Renal pelvis (tissue), 12 donors: ENCODE results near the gene EIF1AD. TPM values are rescaled to one million over a fixed set of nuclear protein-coding genes. Genes with fewer than 3 reads are reported as not detected.

Source experiments
- DNase-seq: peaks from one replicate; pipeline ENCODE4 v3.0.0-alpha.2; 2013
- long read RNA-seq, 16 experiments: transcript quantifications; one replicate each; lab custom pipeline, GENCODE V29; 2026
- polyA plus RNA-seq, 3 donors: library from polyadenylated mRNA; unstranded; fragments of 120-200 nt; gene quantifications; one replicate each; pipeline ENCODE4 v1.2.1, GENCODE V29; 2013; ENCODE audit not compliant: insufficient read length in 3 of 3

The EIF1AD gene, protein sequence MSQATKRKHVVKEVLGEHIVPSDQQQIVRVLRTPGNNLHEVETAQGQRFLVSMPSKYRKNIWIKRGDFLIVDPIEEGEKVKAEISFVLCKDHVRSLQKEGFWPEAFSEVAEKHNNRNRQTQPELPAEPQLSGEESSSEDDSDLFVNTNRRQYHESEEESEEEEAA
- polyA plus RNA-seq: 10 to 100 TPM; 27.9 to 29.9 (median 28.2) TPM
- long read RNA-seq, donor 1, partial matches to known transcripts: 0 of 4 reads
- long read RNA-seq, donor 1, other reads (novel, unspliced or antisense): 0 of 4 reads
- long read RNA-seq, donor 2, partial matches to known transcripts: 0 of 4 reads
- long read RNA-seq, donor 2, other reads (novel, unspliced or antisense): 0 of 4 reads
- long read RNA-seq, donor 3, partial matches to known transcripts: 0 of 2 reads
- long read RNA-seq, donor 3, other reads (novel, unspliced or antisense): 0 of 2 reads
- long read RNA-seq, donor 4, partial matches to known transcripts: 0 of 1 reads
- long read RNA-seq, donor 4, other reads (novel, unspliced or antisense): 0 of 1 reads
- long read RNA-seq, donor 5, partial matches to known transcripts: 0 of 2 reads
- long read RNA-seq, donor 5, other reads (novel, unspliced or antisense): 0 of 2 reads
- long read RNA-seq, donor 6, partial matches to known transcripts: 0 of 7 reads
- long read RNA-seq, donor 6, other reads (novel, unspliced or antisense): 0 of 7 reads
- long read RNA-seq, donor 7, transcript EIF1AD-206 (6 exons, 889 nt): major isoform, 5 of 7 reads
- long read RNA-seq, donor 7, partial matches to known transcripts: 0 of 7 reads
- long read RNA-seq, donor 7, other reads (novel, unspliced or antisense): 0 of 7 reads
- long read RNA-seq, donor 8, partial matches to known transcripts: 0 of 2 reads
- long read RNA-seq, donor 8, other reads (novel, unspliced or antisense): 0 of 2 reads
- long read RNA-seq, donor 9, partial matches to known transcripts: 0 of 5 reads
- long read RNA-seq, donor 9, other reads (novel, unspliced or antisense): 0 of 5 reads
- long read RNA-seq, donor 10, partial matches to known transcripts: 0 of 3 reads
- long read RNA-seq, donor 10, other reads (novel, unspliced or antisense): 0 of 3 reads
- long read RNA-seq, donor 11, partial matches to known transcripts: 0 of 3 reads
- long read RNA-seq, donor 11, other reads (novel, unspliced or antisense): 0 of 3 reads
- long read RNA-seq, donor 12, partial matches to known transcripts: 204 of 276 reads
- long read RNA-seq, donor 12, other reads (novel, unspliced or antisense): 70 of 276 reads
- long read RNA-seq, donor 13, partial matches to known transcripts: 0 of 1 reads
- long read RNA-seq, donor 13, other reads (novel, unspliced or antisense): 0 of 1 reads
- long read RNA-seq, donor 14: 0 reads
- long read RNA-seq, donor 15, partial matches to known transcripts: 0 of 8 reads
- long read RNA-seq, donor 15, other reads (novel, unspliced or antisense): 0 of 8 reads
- long read RNA-seq, donor 16, transcript EIF1AD-206 (6 exons, 889 nt): major isoform, 6 of 10 reads
- long read RNA-seq, donor 16, partial matches to known transcripts: 0 of 10 reads
- long read RNA-seq, donor 16, other reads (novel, unspliced or antisense): 0 of 10 reads

DNA sequence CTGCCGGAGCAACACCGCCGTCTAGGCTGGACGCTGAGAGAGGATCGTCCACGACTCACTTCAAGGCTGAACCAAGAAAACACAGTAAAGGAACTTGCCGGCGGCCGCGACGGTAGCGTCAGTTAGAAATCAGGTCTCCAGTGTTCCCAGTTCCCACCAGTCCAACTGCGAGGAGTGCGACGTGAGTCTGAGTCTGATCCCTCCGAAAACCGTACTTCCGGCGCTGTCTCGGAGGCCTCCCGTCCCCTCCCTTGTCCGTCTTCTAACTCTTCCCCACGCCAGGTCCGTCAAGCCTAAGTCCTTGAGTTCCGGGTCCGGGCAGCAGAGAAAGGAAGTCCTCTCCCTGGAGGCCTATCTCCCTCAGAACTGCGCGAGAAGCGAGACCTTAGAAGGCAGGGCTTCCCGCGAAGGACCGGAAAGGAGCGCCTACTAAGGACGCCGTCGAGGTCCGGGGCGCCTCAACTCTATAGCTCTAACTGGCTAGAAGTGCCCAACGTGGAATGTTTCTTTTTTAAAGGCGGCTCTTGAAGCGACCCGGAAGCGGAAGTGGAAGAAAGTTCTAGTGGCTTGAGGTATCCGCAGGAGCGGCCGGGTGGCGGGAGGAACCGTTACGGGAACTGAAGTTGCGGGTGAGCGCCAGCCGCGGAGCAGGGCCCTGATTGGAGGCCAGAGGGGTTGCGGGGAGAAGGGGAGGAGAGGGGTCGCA, at the start of gene EIF1AD, which contains the start of gene BANF1:
TSS of gene EIF1AD (minus strand) at position 216 of the 706 bp plus-strand sequence. CDS start 1,768 bp downstream, outside the sequence.
TSS of gene BANF1 (plus strand) at position 562 of the 706 bp plus-strand sequence. CDS start 748 bp downstream, outside the sequence.
- peak; percentile 98 for DNase-seq

DNA sequence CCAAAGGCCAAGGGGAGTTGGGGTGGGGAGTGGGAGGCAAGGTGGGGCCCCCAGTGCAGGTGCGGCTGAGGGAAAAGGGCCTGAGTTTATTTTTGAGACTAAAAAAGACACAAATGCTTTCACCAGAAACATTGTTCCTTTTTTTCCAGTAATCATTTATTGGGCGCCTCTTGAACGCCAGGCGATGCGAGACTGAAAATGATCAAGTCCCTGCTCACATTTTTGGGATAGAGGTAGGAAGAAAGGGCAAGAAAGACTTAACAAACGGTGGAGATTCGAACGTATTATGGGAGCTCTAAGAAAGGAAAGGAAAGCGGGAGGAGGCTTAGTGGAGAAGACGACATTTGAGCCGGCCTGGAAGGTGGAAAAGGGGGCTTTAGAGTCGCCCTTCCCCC, 49.4 kb upstream of the EIF1AD start:
- DNase-seq: no peak

DNA sequence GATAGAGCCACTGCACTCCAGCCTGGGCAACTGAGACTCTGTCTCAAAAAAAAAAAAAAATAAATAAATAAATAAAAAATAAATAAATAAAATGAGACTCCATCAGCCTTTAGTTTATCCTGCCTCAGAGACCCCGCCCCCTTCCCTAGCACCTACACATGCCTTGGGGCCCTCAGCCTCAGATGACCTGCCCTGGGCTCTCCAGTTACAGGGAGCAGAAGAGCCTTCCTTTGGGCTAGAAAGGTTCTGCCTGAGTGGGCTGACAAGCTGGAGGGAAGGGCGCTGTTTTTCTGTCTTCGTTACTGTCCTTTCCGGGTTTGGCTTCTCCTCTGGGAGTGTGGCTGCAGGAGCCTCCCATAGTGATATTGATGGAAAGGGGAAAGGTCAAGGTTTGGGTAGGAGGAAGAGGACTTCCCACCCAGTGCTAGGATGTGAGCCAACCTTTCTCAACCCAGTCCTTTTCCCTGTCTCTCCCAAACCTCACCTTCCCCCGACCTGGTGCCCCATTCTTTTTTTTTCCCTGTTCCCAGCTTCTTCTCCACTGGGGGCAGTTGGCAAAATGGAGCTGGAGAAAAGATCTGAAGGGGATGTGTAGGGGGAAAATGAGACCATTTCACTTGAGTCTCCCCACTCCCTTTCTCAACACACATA, 48.7 kb upstream of the EIF1AD start:
- DNase-seq: peak; percentile 21

DNA sequence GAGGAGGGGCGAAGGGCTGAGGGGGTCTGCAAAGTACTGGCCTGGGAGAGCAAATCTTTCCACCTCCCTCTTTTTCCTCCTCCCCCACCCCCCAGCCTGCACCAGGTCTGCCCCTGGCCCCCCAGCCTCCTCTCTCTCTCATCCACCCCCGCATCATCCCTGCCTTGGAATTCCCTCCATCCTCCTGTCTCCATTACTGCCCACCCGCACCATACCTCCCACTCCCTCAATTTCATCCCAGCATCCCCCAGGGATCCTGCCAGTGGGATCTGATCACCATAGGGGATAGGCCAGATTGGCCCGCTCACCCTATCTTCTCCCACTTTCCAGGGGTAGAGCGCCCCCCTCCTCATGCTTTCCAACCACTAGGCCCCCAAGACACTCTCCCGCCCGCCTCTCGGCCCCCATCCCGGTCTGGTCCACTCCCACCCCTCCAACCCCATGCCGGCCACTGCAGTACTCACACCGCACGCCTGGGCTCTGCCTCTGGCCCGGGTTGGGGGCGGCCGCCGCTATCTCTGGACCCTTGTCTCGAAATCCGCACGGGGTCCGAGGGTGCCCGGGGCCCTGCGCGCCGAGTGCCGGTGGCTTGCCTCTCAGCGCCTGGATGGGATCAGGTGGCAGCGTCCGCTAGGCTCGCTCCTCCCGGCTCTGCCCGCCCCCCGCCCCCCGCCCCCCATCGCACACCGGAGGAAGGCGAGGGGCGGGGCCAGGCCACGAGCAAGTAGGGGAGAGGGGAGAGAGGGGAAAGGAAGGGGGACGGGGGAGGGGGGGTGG, 46.8 kb upstream of the EIF1AD start, which contains the start of gene GAL3ST3:
TSS of gene GAL3ST3 (minus strand) at position 615 of the 777 bp plus-strand sequence. CDS start 3,746 bp downstream, outside the sequence.
- DNase-seq: peak; percentile 42

DNA sequence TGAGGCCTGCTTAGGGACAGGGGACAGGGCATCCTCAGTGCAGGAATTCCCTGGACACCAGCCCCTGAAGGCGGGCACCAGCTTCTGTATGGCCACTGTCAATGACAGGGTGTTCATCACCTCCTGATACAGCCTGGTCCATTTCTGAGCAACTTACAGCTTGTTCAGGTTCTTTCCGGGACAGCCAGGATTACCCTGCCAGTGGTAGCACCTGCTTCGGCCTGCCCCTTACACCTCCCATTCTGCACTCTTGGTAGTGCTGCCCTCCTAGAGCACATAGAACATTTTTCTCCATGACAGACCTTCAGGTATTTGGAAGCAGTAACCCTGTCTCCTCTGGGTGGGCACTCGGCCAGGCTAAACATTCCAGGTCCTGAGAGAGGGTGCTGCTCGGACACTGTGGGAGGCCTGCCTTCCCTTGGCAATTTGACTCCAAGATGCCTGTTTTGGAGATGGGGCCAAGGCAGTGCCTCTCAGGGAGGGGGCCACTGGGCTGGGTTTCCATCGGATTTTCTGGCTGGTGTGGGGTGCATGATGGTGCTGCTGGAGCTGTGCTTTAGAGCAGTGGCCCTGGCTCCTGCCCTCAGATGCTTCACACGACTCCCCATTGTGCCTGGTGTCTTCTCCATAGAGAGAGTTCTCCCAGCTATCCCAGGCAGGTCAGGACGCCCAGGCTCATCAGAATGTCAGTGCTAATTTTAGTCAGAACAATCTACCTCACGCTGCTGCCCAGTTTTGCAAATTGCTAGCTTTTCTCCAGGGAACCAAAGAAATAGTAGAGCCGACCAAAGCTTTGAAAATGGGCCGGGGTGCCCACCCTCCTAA, 45.8 kb upstream of the EIF1AD start:
- DNase-seq: peak; percentile 58

DNA sequence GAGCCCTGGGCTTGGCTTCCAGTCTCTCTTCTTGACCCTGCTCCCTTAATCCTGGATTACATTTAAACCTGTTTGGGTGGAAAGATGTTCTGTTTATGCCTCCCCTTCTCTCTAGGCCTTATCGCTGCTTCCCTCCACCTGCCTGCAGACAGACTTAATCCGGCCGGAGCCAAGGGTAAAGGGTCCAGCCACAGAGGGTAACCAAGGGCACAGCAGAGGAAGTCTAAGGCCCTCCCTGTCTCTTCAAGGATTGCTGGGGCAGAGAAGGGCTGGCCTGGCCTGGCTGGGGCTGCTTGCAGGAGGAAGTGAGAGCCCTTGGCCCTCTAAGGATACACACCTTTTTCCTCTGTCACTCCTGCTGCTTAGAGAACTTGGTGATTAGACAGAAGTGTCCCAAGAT, 44.9 kb upstream of the EIF1AD start:
- no peak for DNase-seq

DNA sequence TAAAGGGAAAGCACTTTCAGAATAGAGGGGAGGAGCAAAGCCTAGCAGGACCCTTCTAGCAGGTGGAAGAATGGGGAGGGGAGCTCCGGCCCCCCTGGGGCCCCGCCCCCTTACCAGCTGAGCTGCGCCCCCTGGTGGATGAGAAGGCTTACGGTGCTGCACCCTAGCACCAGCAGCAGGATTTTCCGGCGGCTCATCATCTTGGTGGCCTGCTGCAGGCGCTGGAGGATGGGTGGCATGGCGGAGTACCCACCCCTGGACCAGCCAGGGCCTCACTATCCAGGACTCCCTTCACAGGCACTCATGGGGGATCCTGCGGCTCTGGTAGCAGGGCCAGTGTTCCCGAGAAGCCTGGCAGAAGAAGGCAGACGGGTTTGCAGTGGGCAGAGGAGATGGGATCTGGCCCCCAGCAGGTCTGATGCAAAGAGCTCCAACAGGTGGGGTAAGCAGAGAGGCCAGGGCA, 43.3 kb upstream of the EIF1AD start:
- DNase-seq: peak; percentile 64

DNA sequence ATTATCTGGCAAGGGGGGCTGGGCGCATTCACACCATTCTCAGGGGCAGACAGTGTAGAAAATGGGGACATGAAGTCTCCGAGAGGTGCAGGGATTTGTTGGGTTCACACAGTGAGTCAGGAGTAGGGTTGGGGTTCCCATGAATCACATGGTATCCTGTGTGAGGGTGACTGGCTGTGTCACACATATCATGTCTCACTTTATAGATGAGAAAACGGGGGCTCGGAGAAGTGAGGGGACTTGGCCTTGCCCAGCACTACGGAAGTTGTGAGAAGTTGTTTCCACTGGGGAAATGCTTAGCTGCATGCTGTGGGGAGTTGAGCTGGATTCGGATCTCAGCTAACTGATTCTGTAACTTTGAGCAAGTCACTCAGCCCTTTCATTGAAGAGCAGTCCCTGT, 42.8 kb upstream of the EIF1AD start:
- DNase-seq: no peak

DNA sequence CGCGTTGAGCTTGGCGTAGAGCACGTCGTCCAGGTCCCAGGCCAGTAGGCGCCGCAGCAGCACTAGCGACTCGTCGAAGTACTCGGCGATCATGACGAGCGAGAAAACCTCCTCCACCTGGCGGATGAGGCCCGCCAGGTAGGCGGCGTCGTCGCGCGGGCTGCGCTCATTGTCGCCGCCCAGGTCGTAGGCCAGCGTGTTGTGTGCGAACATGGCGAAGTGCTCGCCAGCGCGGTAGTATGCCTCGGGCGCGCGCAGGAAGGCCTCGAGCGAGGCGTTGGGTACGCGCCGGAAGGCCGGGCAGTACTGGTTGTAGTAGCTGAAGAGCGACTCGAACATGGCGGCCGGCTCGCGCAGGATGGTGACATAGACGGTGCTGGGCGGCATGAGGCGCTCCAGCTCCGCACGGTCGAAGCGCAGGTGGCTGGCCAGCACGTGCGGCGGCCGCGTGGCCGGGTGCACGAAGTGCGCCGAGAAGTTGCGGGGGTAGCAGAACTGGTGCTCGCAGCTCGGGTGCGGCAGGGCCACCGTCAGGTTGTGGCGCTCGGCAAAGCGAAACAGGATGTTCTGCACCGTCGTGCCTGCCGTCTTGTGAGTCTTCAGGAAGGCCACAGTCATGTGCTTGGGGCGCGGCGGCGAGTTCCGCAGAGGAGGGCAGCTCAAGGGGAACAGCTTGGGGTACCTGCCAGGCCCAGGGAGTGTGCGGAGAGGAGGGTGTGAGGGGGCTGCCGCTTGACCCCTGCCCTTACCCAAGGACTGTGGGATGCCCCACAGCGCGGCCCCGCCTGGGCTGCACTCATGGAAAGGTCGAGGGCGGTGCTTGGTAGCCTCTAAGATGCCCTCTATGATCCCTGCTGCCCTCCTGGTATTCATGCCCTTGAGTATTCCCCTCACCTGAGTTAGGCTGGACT, 41.3 kb upstream of the EIF1AD start:
- DNase-seq: no peak

DNA sequence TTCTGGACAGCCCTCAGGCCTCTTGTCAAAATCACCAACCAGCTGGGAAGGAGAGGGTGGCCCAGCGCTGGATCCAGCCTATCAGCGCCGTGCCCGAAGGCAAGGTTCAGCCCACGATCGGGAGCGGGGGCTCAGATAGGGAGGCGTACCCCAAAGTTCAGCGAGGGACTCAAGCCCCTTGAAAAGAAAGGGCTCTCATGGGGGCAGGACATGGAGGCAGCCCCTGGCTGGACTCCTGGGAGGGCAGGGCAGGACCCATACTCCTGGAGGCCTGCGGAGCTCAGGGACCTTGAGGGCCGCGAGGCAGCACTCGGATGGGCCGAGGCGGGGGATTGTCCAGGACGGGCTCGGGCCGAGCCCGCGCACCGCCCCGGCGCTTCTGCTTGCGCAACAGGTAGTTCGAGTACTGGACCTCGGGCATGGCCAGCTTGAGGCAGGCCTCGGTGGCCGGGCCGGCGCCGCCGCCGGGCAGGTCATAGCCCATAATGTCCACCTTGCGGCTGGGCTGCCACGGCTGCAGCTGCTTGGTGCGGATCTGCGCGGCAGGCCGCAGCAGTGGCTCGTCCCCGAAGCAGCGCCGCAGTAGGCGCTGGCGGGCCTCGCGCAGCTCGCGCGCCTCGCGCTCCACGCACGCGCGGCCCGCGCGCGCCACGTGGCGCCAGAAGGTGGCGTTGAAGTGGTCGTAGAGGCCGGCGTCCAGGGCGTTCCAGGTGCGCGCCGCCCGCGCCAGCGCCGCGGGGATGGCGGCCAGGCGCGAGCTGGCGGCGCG, 40.5 kb upstream of the EIF1AD start:
- DNase-seq: no peak

DNA sequence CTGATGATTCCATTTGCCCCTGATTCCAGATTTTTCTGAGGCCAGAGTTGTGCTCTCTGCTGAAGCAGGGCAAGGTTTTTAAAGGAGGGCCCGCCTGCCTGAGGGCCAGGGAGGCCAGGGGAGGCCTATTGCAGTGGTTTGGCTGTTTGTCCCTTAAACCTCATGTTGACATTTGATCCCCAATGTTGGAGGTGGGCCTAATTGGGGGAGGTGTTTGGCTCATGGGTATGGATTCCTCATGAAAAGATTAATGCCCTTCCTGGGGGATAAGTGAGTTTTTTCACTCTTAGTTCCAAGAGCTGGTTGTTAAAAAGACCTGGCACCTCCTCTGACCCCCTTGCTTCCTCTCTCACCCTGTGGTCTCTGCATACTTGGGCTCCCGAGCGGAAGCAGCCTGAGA, 37.8 kb upstream of the EIF1AD start:
- DNase-seq: no peak

DNA sequence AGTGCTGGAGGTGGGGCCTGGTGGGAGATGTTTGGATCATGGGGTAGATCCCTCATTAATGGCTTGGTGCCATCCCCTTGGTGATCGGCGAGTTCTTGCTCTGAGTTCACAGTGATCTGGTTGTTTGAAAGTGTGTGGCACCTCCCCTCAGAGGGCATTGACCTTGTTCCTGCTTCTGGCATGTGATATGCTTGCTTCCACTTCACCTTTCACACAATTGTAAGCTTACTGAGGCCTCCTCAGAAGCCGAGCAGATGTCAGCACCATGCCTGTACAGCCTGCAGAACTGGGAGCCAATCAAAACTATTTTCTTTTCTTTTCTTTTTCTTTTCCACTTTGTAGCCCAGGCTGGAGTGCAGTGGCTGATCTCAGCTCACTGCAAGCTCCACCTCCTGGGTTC, 35.4 kb upstream of the EIF1AD start:
- no peak for DNase-seq

DNA sequence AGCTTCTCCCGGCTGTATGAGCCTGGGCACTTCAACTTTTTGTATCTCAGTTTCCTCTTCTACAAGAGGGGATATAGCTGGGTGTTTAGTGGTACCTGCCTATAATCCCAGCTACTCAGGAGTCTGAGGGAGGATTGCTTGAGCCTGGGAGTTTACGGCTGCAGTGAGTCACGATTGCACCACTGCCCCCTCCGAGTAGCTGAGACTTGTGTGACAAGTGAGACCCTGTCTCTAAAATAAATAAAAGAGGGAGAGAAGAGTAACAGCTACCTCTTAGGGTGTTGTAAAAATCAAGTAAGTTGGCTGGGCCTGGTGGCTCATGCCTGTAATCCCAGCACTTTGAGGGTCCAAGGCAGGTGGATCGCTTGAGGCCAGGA, 34.4 kb upstream of the EIF1AD start:
- no peak for DNase-seq

DNA sequence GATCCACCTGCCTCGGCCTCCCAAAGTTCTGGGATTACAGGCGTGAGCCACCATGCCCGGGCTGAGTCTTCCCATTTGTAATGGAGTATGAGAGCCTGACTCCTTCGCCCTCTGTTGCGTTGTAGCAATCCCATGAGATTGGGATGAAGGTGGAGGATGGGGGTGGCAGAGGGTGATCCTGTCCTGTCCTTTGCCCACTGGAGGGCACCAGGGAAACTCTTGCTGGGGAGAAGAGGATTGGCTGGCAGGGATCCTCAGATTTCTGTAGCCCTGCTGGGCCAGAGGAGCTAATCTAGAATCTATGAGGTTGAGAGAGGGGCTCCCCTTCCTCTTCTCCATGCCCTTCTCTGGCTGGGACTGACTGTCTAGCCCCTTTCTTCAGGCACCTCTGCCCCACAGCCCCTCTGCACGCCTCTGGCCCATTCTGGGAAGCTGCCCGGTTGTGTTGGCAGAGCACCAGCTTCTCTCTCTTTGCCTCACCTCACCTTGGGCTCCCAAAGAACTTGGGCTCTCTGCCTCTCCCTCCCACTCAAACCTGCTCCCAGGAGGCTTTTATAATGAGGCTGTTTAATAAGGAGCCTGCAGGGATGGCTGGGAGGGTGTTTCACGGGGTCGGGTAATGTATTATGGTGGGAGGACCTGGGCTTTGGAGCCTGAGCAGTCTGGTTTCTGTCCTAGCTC, 33.8 kb upstream of the EIF1AD start:
- no peak for DNase-seq
